GM12878 (cell line): ENCODE data around the gene SNED1. TPM values are rescaled to one million over a fixed set of nuclear protein-coding genes. Genes with fewer than 3 reads are reported as not detected.

Source experiments
- ATAC-seq: fragments of 200-7000 bp; cut with Tn5 transposase; 3 replicates; pipeline ENCODE4 v1.9.1; 2020; ENCODE audit warnings: mild to moderate bottlenecking, moderate library complexity
- BruUV-seq: library from RNA; stranded (reverse); fragments of 400-500 nt; replicated peaks from 2 replicates; lab custom pipeline; 2021; lab: Mats Ljungman, UMichigan
- CTCF ChIA-PET: fragments of 300-600 bp; sonication (Branson Sonifier 250); formaldehyde crosslinking; extraction: SDS; loops from one replicate; lab custom pipeline; 2021; ENCODE audit warnings: inconsistent platforms; lab: Yijun Ruan, JAX
- POLR2A ChIA-PET: fragments of 350-600 bp; formaldehyde crosslinking; extraction: SDS; loops from one replicate; lab custom pipeline; 2021; ENCODE audit warnings: inconsistent platforms; lab: Charles Lee
- RAD21 ChIA-PET: fragments of 300-600 bp; sonication (Branson Sonifier 250); formaldehyde crosslinking; loops from one replicate; lab custom pipeline; 2023; ENCODE audit warnings: antibody characterized with exemption; ENCODE audit not compliant: unreplicated experiment; lab: Charles Lee
- SMC1A ChIA-PET: fragments of 300-600 bp; sonication (Branson Sonifier 250); formaldehyde crosslinking; loops from one replicate; lab custom pipeline; 2023; ENCODE audit not compliant: unreplicated experiment, uncharacterized antibody; lab: Charles Lee
- DNase-seq: peaks from one replicate; pipeline ENCODE4 v3.0.0-alpha.2; 2011; ENCODE audit warnings: low read depth, low spot score
- FAIRE-seq: peaks from 3 replicates; lab custom pipeline; 2011; peaks lifted over from hg19 to GRCh38; lab: Jason Lieb, UNC
- H2AFZ ChIP-seq: 2 replicates; pipeline ENCODE4 v1.6.0; 2011; ENCODE audit warnings: low read depth, low read length, control low read depth; ENCODE audit not compliant: control insufficient read depth
- H3K27ac ChIP-seq: 2 replicates; pipeline ENCODE4 v1.5.1; 2011; ENCODE audit warnings: control low read depth; ENCODE audit not compliant: control insufficient read depth, insufficient read depth
- H3K27me3 ChIP-seq, 2 experiments: replicated peaks in 1 of 2; 2 replicates each; pipeline versions ENCODE4 v1.6.0 to v1.6.1; 2011; ENCODE audit warnings: low read length in 1 of 2; ENCODE audit not compliant: control insufficient read depth in 2 of 2, insufficient read depth in 2 of 2
- H3K36me3 ChIP-seq, 2 experiments: 2 replicates each; pipeline ENCODE4 v1.5.1; 2011; ENCODE audit warnings: low read length in 1 of 2; ENCODE audit not compliant: control insufficient read depth in 2 of 2, insufficient read depth in 2 of 2
- H3K4me1 ChIP-seq: 2 replicates; pipeline ENCODE4 v1.6.1; 2011; ENCODE audit warnings: mild to moderate bottlenecking, low read length, moderate library complexity, mixed read lengths; ENCODE audit not compliant: control insufficient read depth, insufficient read depth
- H3K4me2 ChIP-seq: 2 replicates; pipeline ENCODE4 v1.6.0; 2011; ENCODE audit warnings: control low read depth; ENCODE audit not compliant: control insufficient read depth, insufficient read depth
- H3K4me3 ChIP-seq: fragments of 200-600 bp; sonication (generic); 2 replicates; pipeline ENCODE4 v1.5.1; 2016
- H3K79me2 ChIP-seq: 2 replicates; pipeline ENCODE4 v1.6.0; 2011; ENCODE audit warnings: low read length; ENCODE audit not compliant: control insufficient read depth, insufficient read depth
- H3K9ac ChIP-seq: 2 replicates; pipeline ENCODE4 v1.8.0; 2011; ENCODE audit warnings: low read length, control low read depth, mixed read lengths; ENCODE audit not compliant: control insufficient read depth, insufficient read depth
- H3K9me3 ChIP-seq: replicated peaks from 3 replicates; pipeline ENCODE4 v1.5.1; 2011; ENCODE audit warnings: mild to moderate bottlenecking, low read length; ENCODE audit not compliant: control insufficient read depth, insufficient read depth
- H4K20me1 ChIP-seq: 2 replicates; pipeline ENCODE4 v1.6.0; 2011; ENCODE audit not compliant: control insufficient read depth, insufficient read depth
- EGR1 ChIP-seq, 2 experiments: IDR thresholded peaks; 1 replicate in 1 of 2; 2 replicates in 1 of 2; pipeline ENCODE4 v1.6.1; 2011 to 2012; ENCODE audit warnings: low read depth in 2 of 2, low read length in 2 of 2, borderline replicate concordance in 1 of 2, mild to moderate bottlenecking in 1 of 2, moderate library complexity in 1 of 2
- GATAD2B ChIP-seq: fragments of 450-650 bp; conservative IDR thresholded peaks from 2 replicates; pipeline ENCODE4 v1.6.1; 2017; ENCODE audit warnings: low read depth, mild to moderate bottlenecking, moderate library complexity
- IRF4 ChIP-seq: IDR thresholded peaks from 2 replicates; pipeline ENCODE4 v1.6.1; 2011; ENCODE audit warnings: low read depth, low read length
- LARP7 ChIP-seq: fragments of 450-650 bp; IDR thresholded peaks from 2 replicates; pipeline ENCODE4 v1.6.1; 2017; ENCODE audit warnings: mild to moderate bottlenecking
- SMAD1 ChIP-seq: fragments of 450-650 bp; IDR thresholded peaks from 2 replicates; pipeline ENCODE4 v1.6.1; 2018; ENCODE audit warnings: mild to moderate bottlenecking, low read depth; ENCODE audit not compliant: partially characterized antibody
- SUPT20H ChIP-seq: IDR thresholded peaks from 2 replicates; pipeline ENCODE4 v1.6.1; 2011; ENCODE audit warnings: low read depth, mild to moderate bottlenecking, low read length, moderate library complexity, borderline replicate concordance; ENCODE audit not compliant: control insufficient read depth
- WGBS: methylation state at CpG from one replicate; pipeline ENCODE4 v1.1.6; 2016; ENCODE audit warnings: low lambda C conversion rate; ENCODE audit not compliant: insufficient replicate concordance, insufficient coverage; ENCODE audit errors: missing lambda C conversion rate; 5-methylcytosine and 5-hydroxymethylcytosine counted together
- in situ Hi-C: fragments of 300-500 bp; cut with MboI; formaldehyde crosslinking; loops from 9 replicates; pipeline ENCODE4 v1.14.3; 2018; ENCODE audit warnings: mixed read lengths
- intact Hi-C: fragments of 100-400 bp; cut with micrococcal nuclease; formaldehyde crosslinking; loops from one replicate; pipeline ENCODE4 v1.14.2; 2022; ENCODE audit not compliant: unreplicated experiment
- polyA plus RNA-seq, 11 experiments: library from polyadenylated mRNA; depleted of rRNA in 4 of 11; unstranded in 6 of 11; stranded (reverse) in 5 of 11; fragments of >200 nt; fragmentation: Nextera tagmentation in 4 of 11; fragmentation: Illumina TruSeq in 1 of 11; extraction: Ambion mirVana in 4 of 11; extraction: Trizol in 1 of 11; gene quantifications; 1 replicate in 1 of 11; 2 replicates in 10 of 11; pipeline versions ENCODE4 v1.2.1 to v1.2.3, GENCODE V29; 2011 to 2016; ENCODE audit warnings: inconsistent platforms in 2 of 11, missing spikeins in 2 of 11, low read depth in 1 of 11
- total RNA-seq, 4 experiments: library from RNA; depleted of rRNA in 3 of 4; stranded (reverse); fragments of >200 nt in 3 of 4; fragmentation: Illumina TruSeq in 1 of 4; extraction: Trizol in 1 of 4; gene quantifications; 2 replicates each; pipeline versions ENCODE4 v1.2.1 to v1.2.3, GENCODE V29; 2013 to 2021
- TF ChIP-seq, protein P1 (sequence below): fragments of 450-650 bp; IDR thresholded peaks from 2 replicates; pipeline ENCODE4 v1.6.1; 2018; ENCODE audit warnings: borderline replicate concordance, mild to moderate bottlenecking; ENCODE audit not compliant: partially characterized antibody

SNED1 gene
- total and polyA plus RNA-seq, 10 of the 15 experiments (the other 5 are each of a cell fraction or from before 2014, with no cell fraction given), result 0.05 to 8.4 (median 3.0) TPM

DNA sequence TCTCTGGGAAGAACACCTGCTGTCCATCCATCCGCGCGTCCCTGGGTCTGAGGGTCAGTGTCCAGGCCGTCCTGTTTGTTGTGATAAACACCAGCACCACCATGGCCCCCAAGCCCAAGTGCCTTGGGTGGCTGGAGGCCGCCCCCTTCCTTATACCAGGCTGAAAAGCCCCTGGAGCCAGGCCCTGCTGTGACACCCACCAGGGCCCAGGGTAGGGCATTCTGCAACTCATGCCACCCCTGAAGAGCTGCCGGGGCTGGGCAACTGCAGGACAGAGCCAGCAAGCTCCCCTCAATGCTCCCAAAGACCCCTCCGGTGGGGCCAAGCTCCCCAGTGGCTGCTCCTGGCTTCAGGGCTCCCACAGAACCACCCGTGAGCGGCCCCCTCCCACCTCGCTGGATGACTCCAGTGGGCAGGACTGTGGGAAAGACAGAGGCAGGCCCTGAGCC is 31.9 kb upstream of the SNED1 start:
- Histone ChIP-seq H3K4me2 (no peak overlapping the region), H3K36me3 (no peaks in the 10 kb centered on the region), H3K27me3 (no peaks in the 10 kb centered on the region), H2AFZ (no peak overlapping the region)
- TF ChIP-seq SMAD1 (no peak), IRF4 (no peak), LARP7 (no peak), EGR1 (IDR thresholded peaks at IDR 0.05; ENCODE audit: borderline replicate concordance in 1 of 2, low read depth in 2 of 2, low read length in 2 of 2) (no peak), GATAD2B (no peak), SUPT20H (no peak)
- TF ChIP-seq, protein P1, sequence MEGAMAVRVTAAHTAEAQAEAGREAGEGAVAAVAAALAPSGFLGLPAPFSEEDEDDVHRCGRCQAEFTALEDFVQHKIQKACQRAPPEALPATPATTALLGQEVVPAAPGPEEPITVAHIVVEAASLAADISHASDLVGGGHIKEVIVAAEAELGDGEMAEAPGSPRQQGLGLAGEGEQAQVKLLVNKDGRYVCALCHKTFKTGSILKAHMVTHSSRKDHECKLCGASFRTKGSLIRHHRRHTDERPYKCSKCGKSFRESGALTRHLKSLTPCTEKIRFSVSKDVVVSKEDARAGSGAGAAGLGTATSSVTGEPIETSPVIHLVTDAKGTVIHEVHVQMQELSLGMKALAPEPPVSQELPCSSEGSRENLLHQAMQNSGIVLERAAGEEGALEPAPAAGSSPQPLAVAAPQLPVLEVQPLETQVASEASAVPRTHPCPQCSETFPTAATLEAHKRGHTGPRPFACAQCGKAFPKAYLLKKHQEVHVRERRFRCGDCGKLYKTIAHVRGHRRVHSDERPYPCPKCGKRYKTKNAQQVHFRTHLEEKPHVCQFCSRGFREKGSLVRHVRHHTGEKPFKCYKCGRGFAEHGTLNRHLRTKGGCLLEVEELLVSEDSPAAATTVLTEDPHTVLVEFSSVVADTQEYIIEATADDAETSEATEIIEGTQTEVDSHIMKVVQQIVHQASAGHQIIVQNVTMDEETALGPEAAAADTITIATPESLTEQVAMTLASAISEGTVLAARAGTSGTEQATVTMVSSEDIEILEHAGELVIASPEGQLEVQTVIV, result no peak
- TF ChIP-seq, all 136 proteins: peak for 0
- ATAC-seq (no peak), FAIRE-seq (no peak), DNase-seq (no peak)
- Histone ChIP-seq H3K27ac (no peak overlapping the region), H4K20me1 (no peaks in the 10 kb centered on the region), H3K9ac (no peak overlapping the region), H3K4me3 (no peak overlapping the region), H3K79me2 (no peaks in the 10 kb centered on the region), H3K4me1 (no peaks in the 10 kb centered on the region), H3K9me3 (no peaks in the 10 kb centered on the region)
- ChIA-PET POLR2A (no interaction called here), CTCF (no interaction called here), RAD21 (no interaction called here), SMC1A (no interaction called here)
- WGBS, result 42% methylated on average over 10 of the region's 10 CpGs
- in situ Hi-C loops (no loop called here), intact Hi-C loops (no loop called here)
- no TSS peak for BruUV-seq
